ENCODE measurements around the gene RPAP2. TPM values are rescaled to one million over a fixed set of nuclear protein-coding genes. Genes with fewer than 3 reads are reported as not detected.

RPAP2 gene
- total RNA-seq, 1 experiment from 2014 or later: 28.1 TPM

DNA sequence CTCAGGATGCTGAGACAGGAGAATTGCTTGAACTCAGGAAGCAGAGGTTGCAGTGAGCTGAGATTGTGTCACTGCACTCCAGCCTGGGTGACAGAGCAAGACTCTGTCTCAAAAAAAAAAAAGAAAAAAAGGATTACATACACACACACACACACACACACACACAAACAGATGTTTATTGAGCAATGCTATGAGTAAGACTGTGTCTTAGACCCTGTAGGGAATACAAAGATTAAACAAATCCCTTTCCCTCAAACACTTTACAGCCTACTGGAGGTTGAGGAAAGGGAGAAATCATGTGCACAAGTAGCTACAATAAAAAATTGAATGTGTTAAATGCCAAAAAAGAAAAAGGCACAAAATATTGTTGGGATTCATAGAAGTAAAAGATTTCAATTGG, 58.1 kb downstream of the RPAP2 start:
- H3K9ac ChIP-seq (ENCODE audit: low read length): no peak overlapping the region
- H3K9me3 ChIP-seq (ENCODE audit: control insufficient read depth in 1 of 2, insufficient read depth in 1 of 2, low read depth in 1 of 2, low read length in 2 of 2): no peaks in the 10 kb centered on the region; a peak in 1 of 4 replicates
- TF ChIP-seq TCF7L2 (IDR thresholded peaks at IDR 0.05; ENCODE audit: borderline replicate concordance, extremely low read depth, insufficient read depth, insufficient read length) (no peak), EZH2phosphoT487 (IDR thresholded peaks at IDR 0.05; ENCODE audit: borderline replicate concordance) (no peak), JUND (IDR thresholded peaks at IDR 0.05) (no peak), CBX3 (IDR thresholded peaks at IDR 0.05; ENCODE audit: low read depth) (no peak), SIN3A (IDR thresholded peaks at IDR 0.05; ENCODE audit: low read depth) (no peak), POLR2AphosphoS5 (IDR thresholded peaks at IDR 0.05; ENCODE audit: low read depth, low read length) (no peak), SP1 (IDR thresholded peaks at IDR 0.05; ENCODE audit: low read depth) (no peak), RAD21 (IDR thresholded peaks at IDR 0.05; ENCODE audit: low read depth) (no peak), ELF1 (IDR thresholded peaks at IDR 0.05; ENCODE audit: borderline replicate concordance, low read depth) (no peak), FOSL1 (IDR thresholded peaks at IDR 0.05; ENCODE audit: low read depth) (no peak), POLR2A (IDR thresholded peaks at IDR 0.05; ENCODE audit: borderline replicate concordance, extremely low read depth, insufficient read depth, insufficient read length) (no peak), ZNF274 (IDR thresholded peaks at IDR 0.05; ENCODE audit: low read depth, low read length) (no peak), ZFX (IDR thresholded peaks at IDR 0.05) (no peak)
- TF ChIP-seq, protein P1, sequence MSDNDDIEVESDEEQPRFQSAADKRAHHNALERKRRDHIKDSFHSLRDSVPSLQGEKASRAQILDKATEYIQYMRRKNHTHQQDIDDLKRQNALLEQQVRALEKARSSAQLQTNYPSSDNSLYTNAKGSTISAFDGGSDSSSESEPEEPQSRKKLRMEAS (IDR thresholded peaks at IDR 0.05): no peak
- TF ChIP-seq, protein P2, sequence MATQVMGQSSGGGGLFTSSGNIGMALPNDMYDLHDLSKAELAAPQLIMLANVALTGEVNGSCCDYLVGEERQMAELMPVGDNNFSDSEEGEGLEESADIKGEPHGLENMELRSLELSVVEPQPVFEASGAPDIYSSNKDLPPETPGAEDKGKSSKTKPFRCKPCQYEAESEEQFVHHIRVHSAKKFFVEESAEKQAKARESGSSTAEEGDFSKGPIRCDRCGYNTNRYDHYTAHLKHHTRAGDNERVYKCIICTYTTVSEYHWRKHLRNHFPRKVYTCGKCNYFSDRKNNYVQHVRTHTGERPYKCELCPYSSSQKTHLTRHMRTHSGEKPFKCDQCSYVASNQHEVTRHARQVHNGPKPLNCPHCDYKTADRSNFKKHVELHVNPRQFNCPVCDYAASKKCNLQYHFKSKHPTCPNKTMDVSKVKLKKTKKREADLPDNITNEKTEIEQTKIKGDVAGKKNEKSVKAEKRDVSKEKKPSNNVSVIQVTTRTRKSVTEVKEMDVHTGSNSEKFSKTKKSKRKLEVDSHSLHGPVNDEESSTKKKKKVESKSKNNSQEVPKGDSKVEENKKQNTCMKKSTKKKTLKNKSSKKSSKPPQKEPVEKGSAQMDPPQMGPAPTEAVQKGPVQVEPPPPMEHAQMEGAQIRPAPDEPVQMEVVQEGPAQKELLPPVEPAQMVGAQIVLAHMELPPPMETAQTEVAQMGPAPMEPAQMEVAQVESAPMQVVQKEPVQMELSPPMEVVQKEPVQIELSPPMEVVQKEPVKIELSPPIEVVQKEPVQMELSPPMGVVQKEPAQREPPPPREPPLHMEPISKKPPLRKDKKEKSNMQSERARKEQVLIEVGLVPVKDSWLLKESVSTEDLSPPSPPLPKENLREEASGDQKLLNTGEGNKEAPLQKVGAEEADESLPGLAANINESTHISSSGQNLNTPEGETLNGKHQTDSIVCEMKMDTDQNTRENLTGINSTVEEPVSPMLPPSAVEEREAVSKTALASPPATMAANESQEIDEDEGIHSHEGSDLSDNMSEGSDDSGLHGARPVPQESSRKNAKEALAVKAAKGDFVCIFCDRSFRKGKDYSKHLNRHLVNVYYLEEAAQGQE (IDR thresholded peaks at IDR 0.05; ENCODE audit: low read depth): no peak
- TF ChIP-seq, protein P3, sequence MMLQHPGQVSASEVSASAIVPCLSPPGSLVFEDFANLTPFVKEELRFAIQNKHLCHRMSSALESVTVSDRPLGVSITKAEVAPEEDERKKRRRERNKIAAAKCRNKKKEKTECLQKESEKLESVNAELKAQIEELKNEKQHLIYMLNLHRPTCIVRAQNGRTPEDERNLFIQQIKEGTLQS (IDR thresholded peaks at IDR 0.05): no peak
- TF ChIP-seq, protein P4, sequence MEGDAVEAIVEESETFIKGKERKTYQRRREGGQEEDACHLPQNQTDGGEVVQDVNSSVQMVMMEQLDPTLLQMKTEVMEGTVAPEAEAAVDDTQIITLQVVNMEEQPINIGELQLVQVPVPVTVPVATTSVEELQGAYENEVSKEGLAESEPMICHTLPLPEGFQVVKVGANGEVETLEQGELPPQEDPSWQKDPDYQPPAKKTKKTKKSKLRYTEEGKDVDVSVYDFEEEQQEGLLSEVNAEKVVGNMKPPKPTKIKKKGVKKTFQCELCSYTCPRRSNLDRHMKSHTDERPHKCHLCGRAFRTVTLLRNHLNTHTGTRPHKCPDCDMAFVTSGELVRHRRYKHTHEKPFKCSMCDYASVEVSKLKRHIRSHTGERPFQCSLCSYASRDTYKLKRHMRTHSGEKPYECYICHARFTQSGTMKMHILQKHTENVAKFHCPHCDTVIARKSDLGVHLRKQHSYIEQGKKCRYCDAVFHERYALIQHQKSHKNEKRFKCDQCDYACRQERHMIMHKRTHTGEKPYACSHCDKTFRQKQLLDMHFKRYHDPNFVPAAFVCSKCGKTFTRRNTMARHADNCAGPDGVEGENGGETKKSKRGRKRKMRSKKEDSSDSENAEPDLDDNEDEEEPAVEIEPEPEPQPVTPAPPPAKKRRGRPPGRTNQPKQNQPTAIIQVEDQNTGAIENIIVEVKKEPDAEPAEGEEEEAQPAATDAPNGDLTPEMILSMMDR (IDR thresholded peaks at IDR 0.05 in 2 of 3, conservative IDR thresholded peaks at IDR 0.05 in 1 of 3; ENCODE audit: borderline replicate concordance in 1 of 3, insufficient read depth in 1 of 3, low read depth in 2 of 3, low read length in 2 of 3): no peak
- TF ChIP-seq, protein P5, sequence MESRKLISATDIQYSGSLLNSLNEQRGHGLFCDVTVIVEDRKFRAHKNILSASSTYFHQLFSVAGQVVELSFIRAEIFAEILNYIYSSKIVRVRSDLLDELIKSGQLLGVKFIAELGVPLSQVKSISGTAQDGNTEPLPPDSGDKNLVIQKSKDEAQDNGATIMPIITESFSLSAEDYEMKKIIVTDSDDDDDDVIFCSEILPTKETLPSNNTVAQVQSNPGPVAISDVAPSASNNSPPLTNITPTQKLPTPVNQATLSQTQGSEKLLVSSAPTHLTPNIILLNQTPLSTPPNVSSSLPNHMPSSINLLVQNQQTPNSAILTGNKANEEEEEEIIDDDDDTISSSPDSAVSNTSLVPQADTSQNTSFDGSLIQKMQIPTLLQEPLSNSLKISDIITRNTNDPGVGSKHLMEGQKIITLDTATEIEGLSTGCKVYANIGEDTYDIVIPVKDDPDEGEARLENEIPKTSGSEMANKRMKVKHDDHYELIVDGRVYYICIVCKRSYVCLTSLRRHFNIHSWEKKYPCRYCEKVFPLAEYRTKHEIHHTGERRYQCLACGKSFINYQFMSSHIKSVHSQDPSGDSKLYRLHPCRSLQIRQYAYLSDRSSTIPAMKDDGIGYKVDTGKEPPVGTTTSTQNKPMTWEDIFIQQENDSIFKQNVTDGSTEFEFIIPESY (IDR thresholded peaks at IDR 0.05; ENCODE audit: extremely low read depth, insufficient replicate concordance, low read length): no peak
- no peaks in the 10 kb centered on the region for H3K79me2 ChIP-seq (ENCODE audit: insufficient read depth, low read length)
- no peaks in the 10 kb centered on the region for H4K20me1 ChIP-seq (ENCODE audit: insufficient read depth)
- H3K4me1 ChIP-seq (ENCODE audit: control insufficient read depth in 1 of 2, insufficient read depth in 2 of 2, low read length in 2 of 2): peaks cover 0 to 20% of the 10 kb centered on the region in 2 experiments; a peak in 2 of 4 replicates
- intact Hi-C loops (cut with micrococcal nuclease): no loop called here
- no TSS peak for BruUV-seq (replicated peaks)
- ChIA-PET RAD21 (ENCODE audit: low non-redundant PET in 1 of 2, low total read pairs in 2 of 2, uncharacterized antibody in 2 of 2, unreplicated experiment in 2 of 2) (no interaction called here), CTCF (no interaction called here), POLR2A (no interaction called here)
- peaks cover 0 to 2% of the 10 kb centered on the region in 2 experiments; a peak in 1 of 4 replicates for H3K36me3 ChIP-seq (ENCODE audit: control insufficient read depth in 1 of 2, insufficient read depth in 2 of 2, low read length in 2 of 2)
- no peak overlapping the region for H2AFZ ChIP-seq (ENCODE audit: low read depth, low read length, poor library complexity, severe bottlenecking)
- no peaks in the 10 kb centered on the region for H3K27me3 ChIP-seq (ENCODE audit: insufficient read depth, low read length)
- H3K27ac ChIP-seq (ENCODE audit: low read depth, low read length): no peak overlapping the region
- no peak overlapping the region for H3K4me3 ChIP-seq (replicated peaks in 1 of 2; ENCODE audit: low read depth in 1 of 2, low read length in 2 of 2)
- no peak for ATAC-seq
- no peaks in the 10 kb centered on the region for H3K9me2 ChIP-seq (ENCODE audit: insufficient read depth)
- no peak for DNase-seq (ENCODE audit: low read depth, low spot score)
- H3K4me2 ChIP-seq (ENCODE audit: low read length): no peak overlapping the region
